ENCODE results near the gene C2orf78. TPM values are rescaled to one million over a fixed set of nuclear protein-coding genes. Genes with fewer than 3 reads are reported as not detected.
A peak's percentile ranks its signal among the peaks of the same experiment; 100 is the strongest.

The C2orf78 gene
- total and polyA plus RNA-seq, 9 of the 15 experiments (the other 6 are each of a cell fraction or from before 2014, with no cell fraction given) = 0.04 to 0.28 (median 0.20) TPM

DNA sequence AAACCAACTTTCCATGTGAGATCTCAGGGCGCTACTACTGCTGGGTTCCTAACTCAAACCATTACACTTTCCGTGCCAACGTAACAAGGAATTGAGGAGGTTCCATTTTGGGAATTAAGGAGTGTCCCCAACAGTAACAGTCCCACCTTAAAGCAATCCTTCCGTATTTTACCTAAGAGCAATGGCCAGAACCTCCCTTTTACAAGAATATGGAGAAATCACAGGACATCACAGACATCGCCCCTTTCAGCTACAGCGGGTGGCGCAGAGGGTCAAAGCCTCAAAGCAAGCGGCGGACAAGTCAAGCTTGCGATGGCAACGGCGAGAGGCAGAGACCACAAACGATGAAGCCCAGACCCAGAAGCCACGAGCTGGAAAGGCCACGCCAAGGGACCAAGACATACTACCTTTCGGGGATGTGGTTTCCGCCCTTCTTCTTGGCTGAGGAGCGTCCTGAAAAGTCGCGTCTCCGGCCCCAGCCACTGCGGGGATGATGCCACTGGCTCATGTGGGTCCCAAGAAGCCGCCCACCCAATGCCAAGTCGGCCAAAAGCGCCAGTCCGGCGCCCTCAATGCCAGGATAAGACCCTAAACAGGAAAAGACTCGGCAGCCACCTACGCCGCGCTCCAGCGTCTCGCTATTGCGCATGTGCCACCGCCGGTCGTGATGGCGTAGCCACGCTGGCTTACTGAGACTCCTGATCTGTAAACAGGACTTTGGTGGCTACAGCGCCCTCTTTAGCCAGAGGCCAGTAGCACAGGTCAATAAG, 4.3 kb upstream of the C2orf78 start, which contains the start of gene DUSP11 (continued):
- peak; percentile 78 for TF ChIP-seq RBBP5 (IDR thresholded peaks at IDR 0.05; ENCODE audit: borderline replicate concordance, insufficient read depth, low read length, poor library complexity, severe bottlenecking)
- TF ChIP-seq DMBX1 (CRISPR knock-in tag; IDR thresholded peaks at IDR 0.05; ENCODE audit: borderline replicate concordance) = no peak
- TF ChIP-seq XRCC5 (IDR thresholded peaks at IDR 0.05; ENCODE audit: low read depth, low read length) = peak; percentile 79; the same call in 1 of the 2 replicates
- peak; percentile 64 for TF ChIP-seq SMC3 (conservative IDR thresholded peaks at IDR 0.05; ENCODE audit: insufficient read depth, low read depth, low read length)
- no peak for TF ChIP-seq ZBTB7A (IDR thresholded peaks at IDR 0.05; ENCODE audit: borderline replicate concordance, control insufficient read depth, low read depth, low read length)
- TF ChIP-seq MEIS2 (IDR thresholded peaks at IDR 0.05; ENCODE audit: partially characterized antibody) = peak; percentile 65
- 0 out of 2 replicates have a peak, but pooled peaks have one; percentile 32 for TF ChIP-seq HDAC2 (IDR thresholded peaks at IDR 0.05)
- TF ChIP-seq ZNF354B (CRISPR knock-in tag; IDR thresholded peaks at IDR 0.05) = no peak
- TF ChIP-seq HDGF (IDR thresholded peaks at IDR 0.05) = no peak
- TF ChIP-seq, protein P1, sequence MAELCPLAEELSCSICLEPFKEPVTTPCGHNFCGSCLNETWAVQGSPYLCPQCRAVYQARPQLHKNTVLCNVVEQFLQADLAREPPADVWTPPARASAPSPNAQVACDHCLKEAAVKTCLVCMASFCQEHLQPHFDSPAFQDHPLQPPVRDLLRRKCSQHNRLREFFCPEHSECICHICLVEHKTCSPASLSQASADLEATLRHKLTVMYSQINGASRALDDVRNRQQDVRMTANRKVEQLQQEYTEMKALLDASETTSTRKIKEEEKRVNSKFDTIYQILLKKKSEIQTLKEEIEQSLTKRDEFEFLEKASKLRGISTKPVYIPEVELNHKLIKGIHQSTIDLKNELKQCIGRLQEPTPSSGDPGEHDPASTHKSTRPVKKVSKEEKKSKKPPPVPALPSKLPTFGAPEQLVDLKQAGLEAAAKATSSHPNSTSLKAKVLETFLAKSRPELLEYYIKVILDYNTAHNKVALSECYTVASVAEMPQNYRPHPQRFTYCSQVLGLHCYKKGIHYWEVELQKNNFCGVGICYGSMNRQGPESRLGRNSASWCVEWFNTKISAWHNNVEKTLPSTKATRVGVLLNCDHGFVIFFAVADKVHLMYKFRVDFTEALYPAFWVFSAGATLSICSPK (IDR thresholded peaks at IDR 0.05; ENCODE audit: borderline replicate concordance) = no peak
- no peak for TF ChIP-seq ARID2 (IDR thresholded peaks at IDR 0.05)
- TF ChIP-seq, protein P2, sequence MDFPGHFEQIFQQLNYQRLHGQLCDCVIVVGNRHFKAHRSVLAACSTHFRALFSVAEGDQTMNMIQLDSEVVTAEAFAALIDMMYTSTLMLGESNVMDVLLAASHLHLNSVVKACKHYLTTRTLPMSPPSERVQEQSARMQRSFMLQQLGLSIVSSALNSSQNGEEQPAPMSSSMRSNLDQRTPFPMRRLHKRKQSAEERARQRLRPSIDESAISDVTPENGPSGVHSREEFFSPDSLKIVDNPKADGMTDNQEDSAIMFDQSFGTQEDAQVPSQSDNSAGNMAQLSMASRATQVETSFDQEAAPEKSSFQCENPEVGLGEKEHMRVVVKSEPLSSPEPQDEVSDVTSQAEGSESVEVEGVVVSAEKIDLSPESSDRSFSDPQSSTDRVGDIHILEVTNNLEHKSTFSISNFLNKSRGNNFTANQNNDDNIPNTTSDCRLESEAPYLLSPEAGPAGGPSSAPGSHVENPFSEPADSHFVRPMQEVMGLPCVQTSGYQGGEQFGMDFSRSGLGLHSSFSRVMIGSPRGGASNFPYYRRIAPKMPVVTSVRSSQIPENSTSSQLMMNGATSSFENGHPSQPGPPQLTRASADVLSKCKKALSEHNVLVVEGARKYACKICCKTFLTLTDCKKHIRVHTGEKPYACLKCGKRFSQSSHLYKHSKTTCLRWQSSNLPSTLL (IDR thresholded peaks at IDR 0.05) = no peak
- TF ChIP-seq NUFIP1 (IDR thresholded peaks at IDR 0.05; ENCODE audit: partially characterized antibody) = no peak
- TF ChIP-seq TBP (optimal IDR thresholded peaks at IDR 0.05; ENCODE audit: low read depth, low read length) = peak; percentile 41
- TF ChIP-seq, protein P3, sequence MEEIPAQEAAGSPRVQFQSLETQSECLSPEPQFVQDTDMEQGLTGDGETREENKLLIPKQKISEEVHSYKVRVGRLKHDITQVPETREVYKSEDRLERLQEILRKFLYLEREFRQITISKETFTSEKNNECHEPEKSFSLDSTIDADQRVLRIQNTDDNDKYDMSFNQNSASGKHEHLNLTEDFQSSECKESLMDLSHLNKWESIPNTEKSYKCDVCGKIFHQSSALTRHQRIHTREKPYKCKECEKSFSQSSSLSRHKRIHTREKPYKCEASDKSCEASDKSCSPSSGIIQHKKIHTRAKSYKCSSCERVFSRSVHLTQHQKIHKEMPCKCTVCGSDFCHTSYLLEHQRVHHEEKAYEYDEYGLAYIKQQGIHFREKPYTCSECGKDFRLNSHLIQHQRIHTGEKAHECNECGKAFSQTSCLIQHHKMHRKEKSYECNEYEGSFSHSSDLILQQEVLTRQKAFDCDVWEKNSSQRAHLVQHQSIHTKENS (CRISPR knock-in tag; IDR thresholded peaks at IDR 0.05) = no peak
- TF ChIP-seq, protein P4, sequence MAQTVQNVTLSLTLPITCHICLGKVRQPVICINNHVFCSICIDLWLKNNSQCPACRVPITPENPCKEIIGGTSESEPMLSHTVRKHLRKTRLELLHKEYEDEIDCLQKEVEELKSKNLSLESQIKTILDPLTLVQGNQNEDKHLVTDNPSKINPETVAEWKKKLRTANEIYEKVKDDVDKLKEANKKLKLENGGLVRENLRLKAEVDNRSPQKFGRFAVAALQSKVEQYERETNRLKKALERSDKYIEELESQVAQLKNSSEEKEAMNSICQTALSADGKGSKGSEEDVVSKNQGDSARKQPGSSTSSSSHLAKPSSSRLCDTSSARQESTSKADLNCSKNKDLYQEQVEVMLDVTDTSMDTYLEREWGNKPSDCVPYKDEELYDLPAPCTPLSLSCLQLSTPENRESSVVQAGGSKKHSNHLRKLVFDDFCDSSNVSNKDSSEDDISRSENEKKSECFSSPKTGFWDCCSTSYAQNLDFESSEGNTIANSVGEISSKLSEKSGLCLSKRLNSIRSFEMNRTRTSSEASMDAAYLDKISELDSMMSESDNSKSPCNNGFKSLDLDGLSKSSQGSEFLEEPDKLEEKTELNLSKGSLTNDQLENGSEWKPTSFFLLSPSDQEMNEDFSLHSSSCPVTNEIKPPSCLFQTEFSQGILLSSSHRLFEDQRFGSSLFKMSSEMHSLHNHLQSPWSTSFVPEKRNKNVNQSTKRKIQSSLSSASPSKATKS (CRISPR knock-in tag; IDR thresholded peaks at IDR 0.05) = no peak
- no peak for TF ChIP-seq MCM2 (IDR thresholded peaks at IDR 0.05; ENCODE audit: low read depth)
- TF ChIP-seq FIP1L1 (IDR thresholded peaks at IDR 0.05; ENCODE audit: low read depth, low read length, poor library complexity, severe bottlenecking) = no peak
- TF ChIP-seq RBFOX2 (IDR thresholded peaks at IDR 0.05; ENCODE audit: low read depth, low read length) = peak; percentile 87
- TF ChIP-seq, protein P5, sequence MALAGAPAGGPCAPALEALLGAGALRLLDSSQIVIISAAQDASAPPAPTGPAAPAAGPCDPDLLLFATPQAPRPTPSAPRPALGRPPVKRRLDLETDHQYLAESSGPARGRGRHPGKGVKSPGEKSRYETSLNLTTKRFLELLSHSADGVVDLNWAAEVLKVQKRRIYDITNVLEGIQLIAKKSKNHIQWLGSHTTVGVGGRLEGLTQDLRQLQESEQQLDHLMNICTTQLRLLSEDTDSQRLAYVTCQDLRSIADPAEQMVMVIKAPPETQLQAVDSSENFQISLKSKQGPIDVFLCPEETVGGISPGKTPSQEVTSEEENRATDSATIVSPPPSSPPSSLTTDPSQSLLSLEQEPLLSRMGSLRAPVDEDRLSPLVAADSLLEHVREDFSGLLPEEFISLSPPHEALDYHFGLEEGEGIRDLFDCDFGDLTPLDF (CRISPR knock-in tag; IDR thresholded peaks at IDR 0.05) = no peak
